AG09309 (cell line): ENCODE data around the gene EHMT1.
"Not testable (repeated sequence)": the region's sequence is repeated elsewhere in the genome, so short reads cannot be mapped to it uniquely, and the experiment has no call there.

Experiments used
- DNase-seq: peaks from one replicate; pipeline ENCODE4 v3.0.0-alpha.2; 2010; ENCODE audit warnings: low read depth
- H3K4me3 ChIP-seq: 2 replicates; pipeline ENCODE4 v1.5.1; 2011; ENCODE audit warnings: mild to moderate bottlenecking, low read depth, low read length, moderate library complexity; ENCODE audit not compliant: control insufficient read depth
- CTCF ChIP-seq: IDR thresholded peaks from 2 replicates; pipeline ENCODE4 v1.5.1; 2011; ENCODE audit warnings: mild to moderate bottlenecking, low read depth, low read length, inconsistent platforms; ENCODE audit not compliant: insufficient read depth, control insufficient read depth; ENCODE audit errors: missing control alignments

Gene EHMT1

DNA sequence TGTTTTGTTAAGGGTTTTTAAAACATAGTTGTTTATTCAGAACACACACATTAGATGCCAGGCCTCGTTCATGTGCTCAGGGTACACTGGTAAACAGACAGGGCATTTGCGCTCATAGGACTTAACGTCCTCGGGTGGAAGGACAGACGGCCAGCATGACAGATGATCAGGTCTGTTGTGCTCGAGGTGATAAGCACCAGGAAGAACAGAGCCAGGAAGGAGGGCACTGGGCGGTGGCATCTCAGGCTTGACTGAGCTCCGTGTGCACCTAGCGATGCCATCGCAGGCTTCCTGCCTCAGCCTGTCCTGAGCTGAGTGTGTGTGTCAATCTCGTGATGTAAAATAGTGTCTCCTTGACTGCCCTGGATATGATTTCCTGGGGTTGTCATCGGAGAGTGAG, 96.5 kb downstream of the EHMT1 start:
- no peak overlapping the region for H3K4me3 ChIP-seq
- TF ChIP-seq CTCF, result no peak
- DNase-seq, result no peak

GRCh38 chr9:137715866-137716693, 97.3 kb downstream of the EHMT1 start:
- DNase-seq, H3K4me3 ChIP-seq: not testable (repeated sequence)

DNA sequence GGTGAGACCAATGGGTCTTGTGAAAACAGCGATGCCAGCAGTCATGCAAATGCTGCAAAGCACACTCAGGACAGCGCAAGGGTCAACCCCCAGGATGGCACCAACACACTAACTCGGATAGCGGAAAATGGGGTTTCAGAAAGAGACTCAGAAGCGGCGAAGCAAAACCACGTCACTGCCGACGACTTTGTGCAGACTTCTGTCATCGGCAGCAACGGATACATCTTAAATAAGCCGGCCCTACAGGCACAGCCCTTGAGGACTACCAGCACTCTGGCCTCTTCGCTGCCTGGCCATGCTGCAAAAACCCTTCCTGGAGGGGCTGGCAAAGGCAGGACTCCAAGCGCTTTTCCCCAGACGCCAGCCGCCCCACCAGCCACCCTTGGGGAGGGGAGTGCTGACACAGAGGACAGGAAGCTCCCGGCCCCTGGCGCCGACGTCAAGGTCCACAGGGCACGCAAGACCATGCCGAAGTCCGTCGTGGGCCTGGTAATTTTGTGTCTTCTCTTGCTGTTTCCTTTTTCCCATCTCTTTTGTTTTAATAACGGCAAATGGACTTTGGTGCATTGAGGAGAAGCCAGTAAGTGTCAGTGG, 98.0 kb downstream of the EHMT1 start:
- TF ChIP-seq CTCF, result no peak
- DNase-seq, result no peak
- H3K4me3 ChIP-seq, result no peak overlapping the region

GRCh38 chr9:137717776-137718327, 99.0 kb downstream of the EHMT1 start:
- TF ChIP-seq CTCF, result no peak
- DNase-seq, result no peak
- H3K4me3 ChIP-seq, result no peak overlapping the region

DNA sequence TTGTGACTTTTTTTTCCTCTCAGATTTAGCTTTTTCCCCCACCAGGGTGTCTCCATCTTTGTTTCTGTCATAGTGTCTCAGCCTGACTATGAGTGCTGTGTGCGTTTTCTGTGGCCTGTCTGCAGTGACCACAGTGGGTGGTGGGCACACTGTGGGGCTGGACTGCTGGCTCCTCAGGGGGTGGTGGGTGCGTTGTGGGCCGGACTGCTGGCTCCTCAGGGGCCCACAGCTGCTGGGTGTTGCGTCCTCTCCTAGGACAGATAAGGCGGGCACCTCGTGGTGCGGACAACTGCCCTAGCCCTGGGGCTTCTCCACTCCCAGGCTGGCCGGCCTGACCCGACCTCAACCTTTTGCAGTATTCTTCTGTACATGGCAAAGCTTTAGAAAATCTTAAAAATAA, 100.4 kb downstream of the EHMT1 start:
- no peak for TF ChIP-seq CTCF
- no peak for DNase-seq
- no peak overlapping the region for H3K4me3 ChIP-seq

DNA sequence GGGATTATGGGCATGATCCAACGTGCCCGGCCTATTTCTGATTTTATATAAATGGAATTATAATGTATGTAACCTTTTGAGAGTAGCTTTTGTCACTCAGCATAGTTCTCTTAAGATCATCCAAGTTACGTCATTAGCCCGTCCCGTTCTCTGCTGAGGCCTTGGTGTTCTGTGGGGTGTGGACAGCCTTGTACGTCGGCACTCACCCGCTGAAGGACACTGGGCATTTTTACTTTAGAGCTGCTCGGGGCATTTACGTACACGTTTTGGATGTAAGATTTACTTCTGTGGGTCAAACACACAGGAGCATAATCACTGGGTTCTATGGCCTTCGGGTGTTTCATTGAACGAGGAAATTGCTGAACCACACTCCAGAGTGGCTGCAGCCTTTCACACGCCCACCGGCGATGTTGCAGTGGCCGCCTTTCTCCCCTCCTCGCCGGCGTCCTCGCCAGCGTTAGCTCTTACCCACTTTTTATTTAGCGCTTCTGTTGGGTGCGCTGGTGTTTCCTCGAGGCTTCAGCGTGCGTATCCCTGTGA, 101.8 kb downstream of the EHMT1 start:
- no peak for DNase-seq
- no peak overlapping the region for H3K4me3 ChIP-seq
- TF ChIP-seq CTCF, result no peak

- no peak for TF ChIP-seq CTCF
- no peak overlapping the region for H3K4me3 ChIP-seq
- no peak for DNase-seq
Observed at GRCh38 chr9:137721479-137721878, 102.7 kb downstream of the EHMT1 start.
